Esophagus muscularis mucosa (tissue), 4 donors: Measurements from ENCODE around the gene HSD11B1L. TPM values are rescaled to one million over a fixed set of nuclear protein-coding genes. Genes with fewer than 3 reads are reported as not detected.
A peak's percentile ranks its signal among the peaks of the same experiment; 100 is the strongest.

Source experiments
- DNase-seq: peaks from one replicate; pipeline ENCODE4 v3.0.0-alpha.2; 2017; ENCODE audit errors: extremely low spot score
- H3K27ac ChIP-seq, 4 donors: fragments of 200-600 bp; sonication (generic); replicated peaks in 1 of 4; 1 replicate in 3 of 4; 2 replicates in 1 of 4; pipeline ENCODE4 v1.5.1; 2016 to 2019; ENCODE audit warnings: mild to moderate bottlenecking in 1 of 4
- H3K27me3 ChIP-seq, 4 donors: fragments of 200-600 bp; sonication (generic); one replicate each; pipeline versions ENCODE4 v1.5.1 to v1.6.0; 2016 to 2019
- H3K36me3 ChIP-seq, 4 donors: fragments of 200-600 bp; sonication (generic); one replicate each; pipeline ENCODE4 v1.5.1; 2016 to 2019
- H3K4me1 ChIP-seq, 4 donors: fragments of 200-600 bp; sonication (generic); one replicate each; pipeline ENCODE4 v1.5.1; 2016 to 2019
- H3K4me3 ChIP-seq, 4 donors: fragments of 200-600 bp; sonication (generic); 1 replicate in 2 of 4; 2 replicates in 2 of 4; pipeline ENCODE4 v1.5.1; 2016 to 2019; ENCODE audit warnings: mild to moderate bottlenecking in 4 of 4, moderate library complexity in 1 of 4
- H3K9me3 ChIP-seq, 4 donors: fragments of 200-600 bp; sonication (generic); 1 replicate in 3 of 4; 2 replicates in 1 of 4; pipeline ENCODE4 v1.5.1; 2016 to 2019
- EP300 ChIP-seq: sonication (generic); formaldehyde crosslinking; IDR thresholded peaks from one replicate; pipeline ENCODE4 v1.6.1; 2017; ENCODE audit warnings: antibody characterized with exemption
- POLR2A ChIP-seq: fragments of 450-650 bp; IDR thresholded peaks from one replicate; pipeline ENCODE4 v1.6.1; 2017; ENCODE audit warnings: antibody characterized with exemption, moderate library complexity, mild to moderate bottlenecking, low read depth
- POLR2AphosphoS5 ChIP-seq, 2 donors: sonication (generic); formaldehyde crosslinking; IDR thresholded peaks; one replicate each; pipeline ENCODE4 v1.6.1; 2017; ENCODE audit warnings: antibody characterized with exemption in 2 of 2
- WGBS: methylation state at CpG from one replicate; pipeline ENCODE4 v1.1.5; 2018; 5-methylcytosine and 5-hydroxymethylcytosine counted together
- intact Hi-C: fragments of 100-400 bp; cut with DNase I; formaldehyde crosslinking; loops from one replicate; pipeline ENCODE4 v1.15.1; 2023
- total RNA-seq, 4 donors: library from RNA; depleted of rRNA; stranded (reverse); fragments of >200 nt; gene quantifications; one replicate each; pipeline versions ENCODE4 v1.1.0 to v1.2.1, GENCODE V29; 2016
- TF ChIP-seq, protein P1 (sequence below), 3 experiments: fragments of 200-600 bp in 2 of 3; fragments of 450-650 bp in 1 of 3; sonication (generic) in 2 of 3; IDR thresholded peaks; one replicate each; pipeline ENCODE4 v1.5.1; 2017 to 2019; ENCODE audit warnings: antibody characterized with exemption in 3 of 3, mild to moderate bottlenecking in 2 of 3, moderate library complexity in 1 of 3

Gene HSD11B1L
- 10 to 100 TPM; 15.0 to 21.8 (median 17.8) TPM for total RNA-seq

DNA sequence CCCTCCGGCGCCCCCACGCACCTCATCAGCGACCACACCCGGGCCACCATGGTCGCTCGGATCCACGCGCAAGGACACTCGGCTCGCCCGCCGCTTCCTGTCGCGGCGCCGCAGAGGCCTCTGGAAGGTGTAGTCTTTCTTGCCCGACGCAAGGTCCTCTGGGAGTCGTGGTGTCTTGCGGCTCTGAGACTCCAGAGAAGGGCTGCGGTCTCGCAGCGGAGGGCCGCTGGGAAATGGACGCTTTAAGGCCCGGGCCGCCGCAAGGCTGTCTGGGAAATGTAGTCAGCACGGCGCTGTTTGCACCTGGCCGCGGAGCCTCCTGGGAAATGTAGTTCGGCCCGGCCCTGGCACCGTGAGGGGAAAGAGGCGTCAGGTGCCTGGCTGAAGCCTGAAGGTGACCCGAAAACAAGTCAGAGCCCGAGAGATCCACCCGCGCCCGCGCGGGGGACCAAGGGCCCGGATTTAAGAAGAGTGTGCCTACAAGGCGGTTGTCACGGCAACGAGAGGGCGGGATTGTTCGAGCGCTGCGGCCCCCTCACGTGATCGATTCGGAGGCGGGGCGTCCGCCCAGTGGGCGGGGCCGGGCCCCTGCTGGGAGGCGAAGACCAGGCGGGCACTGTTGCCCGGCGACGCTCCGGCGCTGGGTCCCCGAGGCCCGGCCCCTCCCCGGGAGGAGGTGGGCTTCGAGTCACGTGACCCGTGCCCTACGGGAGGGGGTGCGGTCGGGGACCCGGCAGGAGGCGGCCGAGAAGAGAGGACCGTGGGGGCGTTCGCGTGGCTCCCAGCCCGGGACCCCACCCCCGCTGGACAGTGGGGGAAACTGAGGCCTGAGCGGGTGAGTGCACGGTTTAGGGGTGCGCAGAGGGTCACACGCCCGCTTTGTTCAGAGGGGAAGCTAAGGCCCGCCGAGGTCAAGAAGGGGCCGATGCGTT is at the start of gene HSD11B1L, which contains the start of gene MICOS13:
Gene HSD11B1L (plus strand): TSS at position 591 of the 932 bp plus-strand sequence. CDS start 3,806 bp downstream, outside the sequence.
Gene MICOS13 (minus strand): TSS at position 80 of the 932 bp plus-strand sequence. CDS start 30 bp downstream, at position 50.
- Histone ChIP-seq H3K27me3 (no peaks in the 10 kb centered on the region), H3K9me3 (no peaks in the 10 kb centered on the region), H3K4me1 (peaks cover 19 to 33% (median 27%) of the 10 kb centered on the region in 4 donors), H3K27ac (peak within 1 kb of the TSS; percentile 90 to 96 (median 93)), H3K4me3 (peak within 1 kb of the TSS; percentile 82 to 98 (median 86)), H3K36me3 (peaks cover 0 to 14% (median 11%) of the 10 kb centered on the region in 4 donors)
- DNase-seq: peak; percentile 99
- WGBS: 4% methylated on average over 14 of the region's 94 CpGs
- TF ChIP-seq, protein P1, sequence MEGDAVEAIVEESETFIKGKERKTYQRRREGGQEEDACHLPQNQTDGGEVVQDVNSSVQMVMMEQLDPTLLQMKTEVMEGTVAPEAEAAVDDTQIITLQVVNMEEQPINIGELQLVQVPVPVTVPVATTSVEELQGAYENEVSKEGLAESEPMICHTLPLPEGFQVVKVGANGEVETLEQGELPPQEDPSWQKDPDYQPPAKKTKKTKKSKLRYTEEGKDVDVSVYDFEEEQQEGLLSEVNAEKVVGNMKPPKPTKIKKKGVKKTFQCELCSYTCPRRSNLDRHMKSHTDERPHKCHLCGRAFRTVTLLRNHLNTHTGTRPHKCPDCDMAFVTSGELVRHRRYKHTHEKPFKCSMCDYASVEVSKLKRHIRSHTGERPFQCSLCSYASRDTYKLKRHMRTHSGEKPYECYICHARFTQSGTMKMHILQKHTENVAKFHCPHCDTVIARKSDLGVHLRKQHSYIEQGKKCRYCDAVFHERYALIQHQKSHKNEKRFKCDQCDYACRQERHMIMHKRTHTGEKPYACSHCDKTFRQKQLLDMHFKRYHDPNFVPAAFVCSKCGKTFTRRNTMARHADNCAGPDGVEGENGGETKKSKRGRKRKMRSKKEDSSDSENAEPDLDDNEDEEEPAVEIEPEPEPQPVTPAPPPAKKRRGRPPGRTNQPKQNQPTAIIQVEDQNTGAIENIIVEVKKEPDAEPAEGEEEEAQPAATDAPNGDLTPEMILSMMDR (IDR thresholded peaks at IDR 0.05): peak in 1 of 3 experiments; percentile 17
- peak; percentile 85 to 94 for TF ChIP-seq POLR2AphosphoS5 (IDR thresholded peaks at IDR 0.05)
- TF ChIP-seq POLR2A: no peak
- intact Hi-C loops: loop anchor here (5.0 kb wide), 1 partner anchor 58 kb away; the partner anchor contains the start of genes SAFB and SAFB2

DNA sequence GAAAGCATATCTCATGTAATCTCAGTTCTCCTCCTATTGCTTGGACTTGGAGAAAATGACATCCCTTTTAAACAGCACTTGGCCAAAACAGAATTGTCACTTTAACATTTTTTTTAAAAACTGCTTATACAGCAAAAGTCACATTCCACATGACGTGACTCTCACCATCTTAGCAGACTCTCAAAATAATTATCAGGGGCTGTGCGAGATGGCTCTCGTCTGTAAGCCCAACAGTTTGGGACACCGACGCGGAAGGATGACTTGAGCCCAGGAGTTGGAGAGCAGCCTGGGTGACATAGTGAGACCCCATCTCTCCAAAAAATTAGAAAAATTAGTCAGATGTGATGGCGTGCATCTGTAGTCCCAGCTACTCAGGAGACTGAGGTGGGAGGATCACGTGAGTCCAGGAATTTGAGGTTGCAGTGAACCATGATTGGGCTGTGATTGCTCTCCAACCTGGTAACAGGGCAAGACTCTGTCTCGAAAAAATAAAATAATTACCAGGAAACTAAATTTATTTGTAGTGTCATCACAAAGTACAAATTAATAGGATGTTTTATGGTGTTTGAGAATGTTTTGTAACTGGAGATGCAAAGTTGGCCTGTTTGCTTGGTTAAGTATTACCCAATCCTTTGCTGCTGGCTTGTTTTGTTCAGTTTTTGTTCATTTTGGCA is 49.1 kb upstream of the HSD11B1L start:
- DNase-seq: no peak
- peaks cover 3 to 31% (median 26%) of the 10 kb centered on the region in 4 donors for H3K36me3 ChIP-seq
- H3K27ac ChIP-seq: peak overlapping the region; percentile 6 to 56 (median 38)
- H3K9me3 ChIP-seq: no peaks in the 10 kb centered on the region
- 68% methylated on average over 9 of the region's 9 CpGs for WGBS
- TF ChIP-seq, protein P1 (IDR thresholded peaks at IDR 0.05): no peak
- TF ChIP-seq POLR2AphosphoS5 (IDR thresholded peaks at IDR 0.05): no peak
- TF ChIP-seq POLR2A: no peak
- no peak for TF ChIP-seq EP300
- peak overlapping the region in 1 of 4 donors; percentile 7 for H3K4me3 ChIP-seq
- peaks cover 50 to 95% (median 91%) of the 10 kb centered on the region in 4 donors for H3K4me1 ChIP-seq
- intact Hi-C loops: no loop called here
- H3K27me3 ChIP-seq: no peaks in the 10 kb centered on the region

DNA sequence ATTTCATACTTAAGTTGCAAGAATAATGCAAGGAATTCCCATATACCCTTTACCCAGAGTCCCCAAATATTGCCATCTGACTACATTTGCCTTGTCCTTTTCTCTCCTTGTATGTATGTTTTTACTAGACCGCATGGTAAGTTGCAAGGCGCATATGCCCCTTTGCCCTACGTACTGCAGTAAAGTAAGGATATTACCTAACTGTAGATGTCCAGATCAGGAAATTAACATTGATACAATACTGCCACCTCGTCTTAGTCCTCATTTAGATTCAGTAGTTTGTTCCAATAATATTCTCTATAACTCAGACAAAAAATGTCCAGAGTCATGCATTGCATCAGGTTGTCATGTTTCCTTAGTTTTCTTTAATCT is 48.6 kb upstream of the HSD11B1L start:
- Histone ChIP-seq H3K9me3 (no peaks in the 10 kb centered on the region), H3K4me1 (peaks cover 48 to 95% (median 90%) of the 10 kb centered on the region in 4 donors), H3K27me3 (no peaks in the 10 kb centered on the region), H3K4me3 (peak overlapping the region in 1 of 4 donors; percentile 7), H3K36me3 (peaks cover 0 to 26% (median 21%) of the 10 kb centered on the region in 4 donors), H3K27ac (peak overlapping the region in 3 of 4 donors; percentile 6 to 56 (median 55))
- WGBS: 78% methylated on average over 4 of the region's 4 CpGs
- no peak for DNase-seq
- intact Hi-C loops: no loop called here
- TF ChIP-seq, protein P1 (IDR thresholded peaks at IDR 0.05): no peak
- TF ChIP-seq POLR2A (no peak), EP300 (no peak), POLR2AphosphoS5 (IDR thresholded peaks at IDR 0.05) (no peak)

GRCh38 chr19:5632657-5633056 is 48.2 kb upstream of the HSD11B1L start:
- TF ChIP-seq POLR2AphosphoS5 (IDR thresholded peaks at IDR 0.05) (no peak), EP300 (no peak), POLR2A (no peak)
- TF ChIP-seq, protein P1 (IDR thresholded peaks at IDR 0.05): no peak
- DNase-seq: no peak
- 79% methylated on average over 5 of the region's 5 CpGs for WGBS
- Histone ChIP-seq H3K27me3 (no peaks in the 10 kb centered on the region), H3K27ac (peak overlapping the region in 3 of 4 donors; percentile 6 to 56 (median 55)), H3K4me1 (peaks cover 47 to 95% (median 90%) of the 10 kb centered on the region in 4 donors), H3K36me3 (peaks cover 0 to 22% (median 17%) of the 10 kb centered on the region in 4 donors), H3K4me3 (no peak overlapping the region), H3K9me3 (no peaks in the 10 kb centered on the region)
- intact Hi-C loops: no loop called here
